HG03159 (cell line): ENCODE measurements around the gene RNF182.
"Not testable (repeated sequence)": the region's sequence is repeated elsewhere in the genome, so short reads cannot be mapped to it uniquely, and the experiment has no call there.

Source experiments
- ATAC-seq: cut with Tn5 transposase; IDR thresholded peaks from one replicate; pipeline ENCODE4 v1.9.1; 2021; ENCODE audit warnings: mild to moderate bottlenecking, moderate library complexity; ENCODE audit not compliant: unreplicated experiment

Gene RNF182, protein sequence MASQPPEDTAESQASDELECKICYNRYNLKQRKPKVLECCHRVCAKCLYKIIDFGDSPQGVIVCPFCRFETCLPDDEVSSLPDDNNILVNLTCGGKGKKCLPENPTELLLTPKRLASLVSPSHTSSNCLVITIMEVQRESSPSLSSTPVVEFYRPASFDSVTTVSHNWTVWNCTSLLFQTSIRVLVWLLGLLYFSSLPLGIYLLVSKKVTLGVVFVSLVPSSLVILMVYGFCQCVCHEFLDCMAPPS

DNA sequence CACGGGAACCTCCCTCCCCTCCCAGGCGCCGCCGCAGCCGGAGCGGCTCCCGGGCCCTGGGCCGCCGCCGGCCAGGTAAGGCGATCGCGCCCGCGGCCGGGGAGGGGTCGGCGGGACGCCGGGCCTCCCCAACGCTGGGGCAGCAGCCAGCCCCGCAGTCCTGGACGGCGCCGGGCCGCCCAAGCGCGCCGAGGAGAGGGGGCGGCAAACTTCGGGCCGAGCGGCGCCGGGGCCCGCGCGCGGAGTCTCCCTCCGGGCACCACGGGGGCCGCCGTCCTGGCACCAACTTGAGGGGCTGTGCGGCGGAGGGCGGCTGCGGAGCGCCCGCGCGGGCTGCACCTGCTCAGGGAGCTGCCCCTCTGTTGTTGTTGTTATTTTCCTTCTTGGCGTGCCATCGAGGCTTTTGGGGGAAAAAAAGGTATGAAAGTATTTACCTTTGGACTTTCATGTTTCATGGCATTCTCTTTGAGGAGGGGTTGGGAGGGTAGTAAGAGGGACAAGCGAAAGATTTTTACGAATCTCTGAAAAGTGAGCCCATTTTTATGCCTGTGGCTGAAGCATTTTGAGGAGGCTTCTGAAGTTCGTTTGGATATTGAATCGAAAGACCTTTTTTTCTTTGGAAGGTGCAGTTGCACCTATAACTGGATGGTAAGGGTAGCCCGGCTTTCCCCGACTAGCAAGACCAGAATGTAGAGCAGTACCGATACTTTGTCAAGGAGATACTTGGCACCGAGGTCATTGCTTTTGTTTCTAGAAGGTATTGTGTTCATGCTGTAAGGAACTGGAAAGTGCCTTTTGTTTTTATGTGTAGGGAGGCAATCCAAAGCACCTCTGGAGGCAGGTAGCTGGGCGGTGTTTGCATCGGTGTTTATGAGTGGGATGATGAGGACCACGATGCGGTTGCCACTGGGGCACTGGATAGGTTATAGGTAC is at the start of gene RNF182:
TSS of gene RNF182 (plus strand) at position 4 of the 933 bp plus-strand sequence. CDS start 52,168 bp downstream, outside the sequence.
- ATAC-seq: no peak

DNA sequence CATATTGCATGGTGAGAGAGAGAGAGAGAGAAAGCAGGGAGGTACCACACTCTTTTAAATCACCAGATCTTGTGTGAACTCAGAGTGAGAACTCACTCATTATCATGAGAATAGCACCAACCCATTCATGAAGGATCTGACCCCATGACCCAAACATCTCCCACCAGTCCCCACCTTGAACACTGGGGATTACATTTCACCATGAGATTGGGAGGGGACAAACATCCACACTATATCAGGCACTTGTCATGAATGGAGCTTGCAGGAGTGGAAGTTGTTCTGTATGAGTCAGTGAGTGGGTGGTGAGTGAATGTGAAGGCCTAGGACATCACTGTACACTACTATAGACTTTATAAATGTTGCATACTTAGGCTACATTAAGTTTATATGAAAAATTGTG is 47.7 kb upstream of the RNF182 start:
- ATAC-seq: no peak

DNA sequence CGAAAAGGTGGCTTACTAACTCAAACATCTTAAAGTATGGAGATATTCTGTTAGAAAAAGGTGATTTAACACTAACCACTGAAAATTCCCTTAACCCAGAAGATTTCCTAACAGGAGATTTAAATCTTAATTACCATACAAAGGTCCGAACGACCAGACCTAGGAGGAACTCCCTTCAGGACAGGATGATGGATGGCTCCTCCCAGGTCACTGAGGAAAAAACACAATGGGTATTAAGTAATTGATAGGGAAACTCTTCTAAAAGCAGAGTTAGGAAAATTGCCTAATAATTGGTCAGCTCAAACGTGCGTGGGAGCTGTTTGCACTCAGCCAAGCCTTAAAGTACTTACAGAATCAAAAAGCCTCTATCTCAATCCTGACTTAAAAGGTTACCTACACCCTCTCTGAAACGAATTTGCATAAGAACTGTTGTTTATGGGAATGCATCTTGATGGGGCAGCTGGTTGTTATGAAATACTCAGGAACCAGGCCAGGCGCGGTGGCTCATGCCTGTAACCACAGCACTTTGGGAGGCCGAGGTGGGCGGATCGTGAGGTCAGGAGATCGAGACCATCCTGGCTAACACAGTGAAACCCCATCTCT is 44.6 kb upstream of the RNF182 start:
- not testable (repeated sequence) for ATAC-seq

DNA sequence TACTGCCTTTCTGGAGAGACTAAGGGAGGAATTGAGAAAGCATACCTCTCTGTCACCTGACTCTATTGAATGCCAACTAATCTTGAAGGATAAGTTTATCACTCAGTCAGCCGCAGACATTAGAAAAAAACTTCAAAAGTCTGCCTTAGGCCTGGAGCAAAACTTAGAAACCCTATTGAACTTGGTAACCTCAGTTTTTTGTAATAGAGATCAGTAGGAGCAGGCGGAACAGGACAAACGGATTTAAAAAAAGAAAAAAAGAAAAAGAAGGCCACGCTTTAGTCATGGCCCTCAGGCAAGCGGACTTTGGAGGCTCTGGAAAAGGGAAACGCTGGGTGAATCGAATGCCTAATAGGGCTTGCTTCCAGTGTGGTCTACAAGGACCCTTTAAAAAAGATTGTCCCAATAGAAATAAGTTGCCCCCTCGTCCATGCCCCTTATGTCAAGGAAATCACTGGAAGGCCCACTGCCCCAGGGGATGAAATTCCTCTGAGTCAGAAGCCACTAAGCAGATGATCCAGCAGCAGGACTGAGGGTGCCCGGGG is 43.1 kb upstream of the RNF182 start:
- ATAC-seq: no peak

DNA sequence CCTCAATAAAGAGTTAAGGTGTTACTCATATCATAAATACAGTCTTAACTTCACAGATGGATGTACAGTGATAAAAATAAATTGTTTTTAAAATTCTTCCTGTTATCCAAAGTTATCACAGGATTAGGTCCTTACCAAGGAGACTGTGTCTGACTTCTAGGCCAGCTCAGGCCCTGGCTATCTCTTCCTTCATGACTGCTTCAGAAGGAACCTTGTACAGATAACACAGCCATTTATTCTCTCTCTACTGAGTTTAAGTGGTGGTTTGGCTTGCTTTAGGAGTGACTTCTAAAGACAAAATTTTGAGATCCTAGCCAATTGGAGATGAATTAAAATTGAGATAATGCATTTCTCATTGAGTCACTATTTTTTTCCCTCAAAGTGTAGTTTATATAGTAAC is 40.8 kb upstream of the RNF182 start:
- ATAC-seq: no peak

DNA sequence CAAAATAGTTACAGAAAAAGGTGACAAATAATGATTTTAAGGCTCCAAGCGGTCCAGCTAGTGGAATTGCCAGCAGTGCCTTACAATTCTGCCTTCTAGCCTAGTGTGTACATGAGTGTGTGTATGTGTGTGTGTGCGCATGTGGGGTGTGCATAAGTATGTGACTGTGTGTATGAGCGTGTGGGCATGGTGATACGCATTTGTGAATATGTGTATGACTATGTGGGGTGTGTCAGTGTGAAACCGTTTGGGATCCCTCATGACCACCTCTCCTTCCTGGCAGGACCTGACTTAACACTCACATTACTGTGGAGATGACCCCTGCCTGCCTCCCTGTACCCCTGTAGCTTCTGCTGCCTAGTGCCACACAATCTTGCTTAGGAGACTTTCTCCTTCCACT is 40.4 kb upstream of the RNF182 start:
- ATAC-seq: no peak

DNA sequence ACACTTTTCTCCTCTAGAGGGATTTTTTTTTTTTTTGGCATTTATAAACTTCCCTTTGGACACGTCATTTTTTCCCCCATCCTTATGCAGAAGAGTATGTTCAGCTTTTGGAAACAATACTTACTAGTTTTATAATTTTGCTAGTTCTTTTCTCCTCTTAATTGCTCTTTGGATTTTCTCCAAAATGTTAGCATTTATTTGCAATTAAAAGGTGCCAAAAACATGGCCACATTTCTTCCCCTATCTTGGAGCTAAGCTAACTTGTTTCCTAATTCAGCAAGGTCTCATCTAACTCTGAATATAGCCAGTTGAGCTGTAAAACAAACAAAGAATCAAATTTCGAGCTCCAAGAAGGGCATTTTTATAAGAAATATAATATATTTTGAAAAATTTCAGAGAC is 39.2 kb upstream of the RNF182 start:
- no peak for ATAC-seq

DNA sequence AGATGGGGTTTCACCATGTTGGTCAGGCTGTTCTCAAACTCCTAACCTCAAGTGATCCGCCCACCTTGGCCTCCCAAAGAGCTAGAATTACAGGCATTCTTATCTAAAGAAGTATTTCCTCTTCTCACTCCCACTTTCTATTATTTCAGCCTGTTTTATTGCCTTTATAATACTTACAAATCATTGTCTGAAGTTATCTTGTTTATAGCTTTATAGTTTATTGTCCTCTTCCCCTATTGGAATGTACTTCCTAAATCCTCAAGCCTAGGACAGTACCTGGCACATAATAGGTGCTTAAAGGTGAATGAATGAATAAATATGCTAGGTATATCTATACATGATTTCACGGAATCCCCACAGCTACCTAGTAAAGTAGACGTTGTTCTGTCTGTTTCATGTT is 37.8 kb upstream of the RNF182 start:
- ATAC-seq: no peak

DNA sequence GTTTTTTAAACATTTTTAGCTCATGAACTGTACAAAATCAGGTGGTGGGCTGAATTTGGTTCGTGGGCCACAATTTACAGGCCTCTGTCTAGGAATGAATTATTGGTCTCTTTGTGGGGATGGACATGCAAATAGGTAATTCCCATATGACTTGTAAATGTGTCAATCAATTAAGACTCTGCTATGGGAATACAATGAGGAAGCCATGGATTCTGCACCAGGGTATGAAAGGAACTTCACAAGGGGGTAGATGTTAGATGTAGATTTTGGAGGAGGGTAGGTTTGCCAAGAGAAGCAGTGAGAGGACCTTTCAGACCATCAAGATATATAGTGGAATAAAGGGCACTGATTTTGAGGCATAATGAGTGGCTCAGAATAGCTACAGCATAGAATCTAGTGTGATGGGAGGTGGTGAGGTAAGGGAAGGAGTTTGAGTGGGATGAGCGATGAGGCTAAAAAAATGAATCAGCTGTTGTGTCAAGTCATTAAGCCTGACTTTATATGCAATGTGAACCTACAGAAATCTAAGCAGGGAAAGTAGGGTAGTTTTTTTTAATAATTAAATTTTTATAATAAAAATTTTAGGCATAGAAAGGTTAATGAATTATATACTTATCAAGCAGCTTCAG is 32.6 kb upstream of the RNF182 start:
- ATAC-seq: no peak

DNA sequence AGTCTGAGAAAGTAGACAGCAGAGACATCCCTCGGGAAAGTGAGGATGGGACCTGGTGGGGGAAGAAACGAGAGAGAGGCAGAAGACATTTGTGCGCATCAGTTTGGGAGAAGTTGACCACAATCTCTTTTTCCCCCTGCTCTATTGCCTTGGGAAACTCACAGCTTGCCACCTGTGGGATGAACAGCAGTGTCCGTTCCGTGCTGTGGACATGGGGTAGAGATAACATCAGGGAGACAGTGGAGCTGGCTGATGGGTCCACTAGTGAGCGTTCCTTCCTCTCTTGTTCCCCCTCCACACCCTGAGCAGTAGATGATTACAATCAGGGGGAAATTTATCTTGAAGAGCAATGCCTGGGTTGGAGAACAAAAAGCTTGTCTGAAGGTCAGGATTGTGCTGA is 21.8 kb upstream of the RNF182 start:
- ATAC-seq: no peak

DNA sequence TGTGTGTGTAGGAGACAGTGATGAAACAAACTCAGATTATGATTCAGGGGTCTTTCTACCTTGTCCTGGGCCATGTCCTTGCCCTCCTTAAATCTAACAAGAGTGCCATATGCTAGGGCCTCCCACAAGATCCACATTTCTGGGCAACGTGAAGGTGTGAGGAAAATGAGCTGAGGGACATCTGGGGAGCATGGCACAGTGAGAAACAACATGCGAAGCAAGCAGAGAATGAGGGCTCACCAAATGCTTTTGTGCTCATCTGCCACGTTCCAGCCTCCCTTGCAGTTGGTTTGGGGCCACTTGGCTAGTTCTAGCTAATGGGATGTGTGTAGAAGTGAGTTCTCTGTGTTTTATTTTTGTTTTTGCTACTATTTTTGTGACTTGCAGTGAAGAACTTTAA is 21.4 kb upstream of the RNF182 start:
- no peak for ATAC-seq

DNA sequence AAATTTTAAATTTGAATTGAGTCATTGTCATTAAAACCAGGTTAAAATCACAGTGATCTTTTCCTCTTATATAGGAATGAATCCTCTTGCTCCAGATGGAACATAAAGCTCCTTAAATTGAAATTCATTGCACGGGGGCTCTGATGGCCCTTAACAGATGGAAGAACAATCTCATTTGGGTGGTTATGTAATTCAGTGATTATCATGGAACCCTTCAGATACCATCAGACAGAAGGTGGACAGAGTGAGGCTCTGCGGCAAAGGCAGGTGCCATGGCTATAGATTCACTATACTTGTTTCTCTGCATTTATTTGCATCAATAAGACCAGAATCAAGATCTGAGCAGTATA is 17.8 kb upstream of the RNF182 start:
- no peak for ATAC-seq

DNA sequence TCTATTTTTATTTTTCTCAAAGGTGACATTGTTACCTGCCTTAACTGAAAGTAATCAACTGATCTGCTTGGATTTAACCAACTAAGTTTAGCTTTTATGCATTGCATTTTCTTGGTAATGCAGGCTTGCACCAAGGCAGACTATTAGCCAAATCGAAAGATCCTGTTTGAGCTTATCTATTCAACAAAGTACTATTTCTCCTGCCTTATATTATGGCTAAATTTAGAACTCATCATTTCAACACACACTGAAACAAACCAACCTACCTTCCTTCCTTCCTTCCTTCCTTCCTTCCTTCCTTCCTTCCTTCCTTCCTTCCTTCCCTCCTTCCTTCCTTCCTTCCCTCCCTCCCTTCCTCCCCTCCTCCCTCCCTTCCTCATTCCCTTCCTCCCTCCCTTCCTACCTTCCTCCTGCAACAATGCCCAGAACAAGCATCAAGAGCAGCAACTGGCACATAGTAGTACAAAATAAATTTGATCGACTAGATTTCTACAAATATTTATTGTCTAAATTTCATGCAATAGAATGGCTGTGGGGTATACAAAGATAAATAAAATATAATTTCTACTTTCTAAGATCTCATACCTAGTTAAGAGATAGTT is 17.0 kb upstream of the RNF182 start:
- no peak for ATAC-seq

DNA sequence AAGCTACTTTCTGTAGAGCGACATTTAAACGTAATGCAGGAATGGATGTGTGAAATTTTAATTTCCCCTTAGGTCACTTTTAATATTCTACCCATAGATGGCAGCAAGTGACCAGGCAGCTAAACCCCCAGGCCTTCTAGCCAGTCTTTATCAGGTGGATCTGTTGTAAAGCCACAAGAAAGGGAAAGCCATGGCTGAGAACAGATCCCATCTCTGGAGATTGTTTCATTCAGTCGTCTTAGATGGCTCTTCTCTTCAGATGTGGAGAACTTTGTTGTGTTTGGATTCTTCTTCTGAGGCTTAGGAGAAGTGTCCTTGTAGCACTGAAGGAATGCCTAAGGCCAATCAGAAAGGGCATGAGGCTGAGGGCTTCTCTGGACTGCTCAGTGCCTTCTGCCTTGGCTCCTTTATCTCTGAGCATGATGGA is 15.8 kb upstream of the RNF182 start:
- no peak for ATAC-seq

DNA sequence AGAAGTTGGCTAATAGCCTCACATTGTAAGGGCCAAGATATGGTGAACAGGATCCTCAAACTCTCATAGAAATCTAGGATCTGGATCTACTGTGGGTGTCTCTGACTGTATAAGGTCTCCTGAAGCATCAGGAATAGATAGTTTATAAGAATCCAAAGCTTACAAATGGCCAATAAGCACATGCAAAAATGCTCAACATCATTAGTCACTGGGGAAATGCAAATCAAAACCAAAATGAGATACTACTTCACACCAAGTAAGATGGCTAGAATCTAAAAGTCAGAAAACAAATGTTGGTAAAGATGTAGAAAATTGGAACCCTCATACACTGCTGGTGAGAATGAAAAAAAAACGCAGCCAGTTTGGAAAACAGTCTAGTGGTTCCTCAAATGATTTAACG is 14.3 kb upstream of the RNF182 start:
- no peak for ATAC-seq

DNA sequence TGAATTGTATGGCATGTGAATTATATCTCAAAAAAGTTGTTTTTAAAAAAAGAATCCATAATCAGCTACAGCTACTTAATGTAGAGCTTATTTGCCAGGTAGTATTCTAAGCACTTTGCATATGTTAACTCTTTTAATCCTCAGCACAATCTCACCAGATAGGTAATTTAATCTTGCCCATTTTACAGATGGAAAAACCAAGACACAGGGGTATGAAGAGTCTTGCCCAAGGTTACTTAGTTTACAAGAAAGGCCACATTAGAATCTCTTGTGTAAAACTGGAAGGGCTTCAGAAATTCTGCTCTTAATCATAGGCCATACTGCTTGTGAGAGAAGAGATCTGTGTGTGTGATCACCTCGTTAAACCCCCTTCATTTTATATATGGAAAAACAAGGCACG is 13.4 kb upstream of the RNF182 start:
- ATAC-seq: no peak

DNA sequence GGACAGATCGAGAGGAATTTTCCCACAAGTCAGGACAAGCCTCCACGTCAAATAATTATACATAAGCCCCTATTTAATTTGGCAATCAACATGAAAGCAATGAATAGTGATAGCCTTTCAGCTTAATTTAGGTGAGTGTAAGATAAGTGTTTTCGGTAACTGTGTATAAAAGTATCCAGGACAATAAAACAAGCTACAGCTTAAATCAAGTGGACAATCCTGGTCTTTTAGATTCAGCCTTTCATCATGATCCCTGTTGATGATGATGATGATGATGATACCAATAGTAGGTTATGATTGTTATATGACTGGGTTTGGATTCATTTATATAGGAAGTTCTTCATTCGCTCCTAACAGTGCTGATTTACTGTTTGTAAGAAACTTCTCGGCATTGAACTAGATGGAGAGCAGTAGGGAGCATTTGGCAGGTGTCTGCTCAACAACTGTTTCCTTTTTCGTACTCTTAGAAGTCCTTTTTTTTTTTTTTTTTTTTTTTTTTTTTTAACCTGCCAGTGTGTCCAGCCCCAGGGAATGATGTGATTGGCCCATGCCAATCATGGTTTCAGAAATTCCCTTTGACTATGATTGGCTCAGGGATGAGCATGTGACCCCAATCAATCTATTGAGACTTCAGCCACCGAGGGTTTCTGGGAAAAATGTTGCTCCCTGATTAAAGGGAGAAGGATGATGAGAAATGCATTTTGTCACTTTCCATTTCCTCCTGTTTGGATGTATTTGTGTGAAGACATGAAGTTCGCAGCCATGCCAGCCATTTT is 11.3 kb upstream of the RNF182 start:
- ATAC-seq: no peak

DNA sequence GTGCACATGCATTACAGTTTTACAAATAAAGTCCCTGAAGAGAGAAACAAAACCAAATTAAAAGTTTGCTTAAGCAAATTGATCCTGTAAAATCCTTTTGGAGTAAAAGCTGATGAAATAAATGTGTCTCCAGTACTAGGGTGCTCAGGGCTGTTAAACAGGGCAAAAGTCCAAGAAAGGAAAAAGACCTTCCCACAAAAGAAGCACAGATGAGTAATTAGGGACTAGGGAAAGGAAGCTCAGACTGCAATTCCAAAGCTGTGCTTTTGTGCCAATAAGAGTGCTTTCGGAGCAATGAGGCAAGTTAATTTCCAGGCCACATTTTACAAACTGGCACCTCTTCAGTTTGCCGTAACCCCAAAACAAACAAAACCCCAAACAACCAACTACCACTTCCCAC is 10.4 kb upstream of the RNF182 start:
- ATAC-seq: no peak

DNA sequence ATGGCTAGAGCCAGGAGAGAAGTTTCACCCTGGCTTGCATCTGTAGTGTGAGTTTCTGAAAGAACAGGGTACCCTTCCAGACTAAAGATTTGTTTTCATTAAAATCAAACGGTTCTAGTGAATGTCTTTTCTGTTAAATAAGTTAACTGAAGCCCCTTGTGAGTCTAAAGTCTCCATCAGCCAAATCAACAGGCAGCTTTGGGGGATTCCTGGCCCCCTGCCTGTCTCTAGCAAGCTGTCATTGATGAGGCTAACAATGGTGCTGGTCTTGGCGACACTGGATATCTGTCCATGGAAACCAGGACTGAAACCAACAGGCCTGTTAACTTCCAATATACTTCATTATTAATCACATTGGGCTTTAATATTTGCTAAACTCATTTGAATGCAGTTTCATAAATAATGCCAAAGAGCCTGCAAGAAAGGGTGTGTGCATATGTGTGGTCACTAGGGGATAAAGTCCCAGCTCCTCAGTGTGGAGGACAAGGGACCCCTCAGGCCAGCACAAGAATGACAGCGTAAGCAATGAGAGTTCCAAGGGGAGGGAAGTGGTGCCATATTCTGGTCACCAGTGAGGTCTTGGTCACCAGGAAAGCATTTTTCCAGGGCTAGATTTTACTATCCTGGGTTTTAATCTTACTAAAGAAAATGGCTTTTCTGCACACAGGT is 9.1 kb upstream of the RNF182 start:
- no peak for ATAC-seq
